ENCODE data around the gene UTP14C.

DNA sequence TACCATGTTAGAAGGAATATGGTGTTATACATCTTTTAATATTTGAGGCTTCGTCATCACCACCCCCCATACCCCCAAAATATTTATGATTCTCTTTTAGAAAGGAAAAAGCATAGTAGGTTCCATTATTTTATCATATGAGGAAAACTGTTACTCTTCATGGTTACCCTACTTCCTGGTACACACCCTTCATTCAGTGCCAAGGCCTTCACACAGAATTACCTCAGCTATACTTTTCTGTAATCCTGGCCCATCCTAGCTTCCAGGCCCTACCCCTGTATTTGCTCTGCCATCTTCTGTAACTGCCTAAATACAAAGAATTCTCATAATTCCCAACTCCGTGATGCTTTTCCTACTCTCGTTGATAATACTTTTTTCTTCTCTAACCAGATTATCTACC, 4.3 kb upstream of the UTP14C start:
- TF ChIP-seq, protein P1, sequence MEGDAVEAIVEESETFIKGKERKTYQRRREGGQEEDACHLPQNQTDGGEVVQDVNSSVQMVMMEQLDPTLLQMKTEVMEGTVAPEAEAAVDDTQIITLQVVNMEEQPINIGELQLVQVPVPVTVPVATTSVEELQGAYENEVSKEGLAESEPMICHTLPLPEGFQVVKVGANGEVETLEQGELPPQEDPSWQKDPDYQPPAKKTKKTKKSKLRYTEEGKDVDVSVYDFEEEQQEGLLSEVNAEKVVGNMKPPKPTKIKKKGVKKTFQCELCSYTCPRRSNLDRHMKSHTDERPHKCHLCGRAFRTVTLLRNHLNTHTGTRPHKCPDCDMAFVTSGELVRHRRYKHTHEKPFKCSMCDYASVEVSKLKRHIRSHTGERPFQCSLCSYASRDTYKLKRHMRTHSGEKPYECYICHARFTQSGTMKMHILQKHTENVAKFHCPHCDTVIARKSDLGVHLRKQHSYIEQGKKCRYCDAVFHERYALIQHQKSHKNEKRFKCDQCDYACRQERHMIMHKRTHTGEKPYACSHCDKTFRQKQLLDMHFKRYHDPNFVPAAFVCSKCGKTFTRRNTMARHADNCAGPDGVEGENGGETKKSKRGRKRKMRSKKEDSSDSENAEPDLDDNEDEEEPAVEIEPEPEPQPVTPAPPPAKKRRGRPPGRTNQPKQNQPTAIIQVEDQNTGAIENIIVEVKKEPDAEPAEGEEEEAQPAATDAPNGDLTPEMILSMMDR (conservative IDR thresholded peaks at IDR 0.05; ENCODE audit: low read depth in 2 of 2): no peak
- TF ChIP-seq EZH2 (IDR thresholded peaks at IDR 0.05; ENCODE audit: low read depth, unreplicated experiment): no peak
- TF ChIP-seq POLR2AphosphoS5 (IDR thresholded peaks at IDR 0.05; ENCODE audit: low read depth): no peak
- no peak for TF ChIP-seq EZH2phosphoT487 (IDR thresholded peaks at IDR 0.05; ENCODE audit: unreplicated experiment)
- TF ChIP-seq, protein P2, sequence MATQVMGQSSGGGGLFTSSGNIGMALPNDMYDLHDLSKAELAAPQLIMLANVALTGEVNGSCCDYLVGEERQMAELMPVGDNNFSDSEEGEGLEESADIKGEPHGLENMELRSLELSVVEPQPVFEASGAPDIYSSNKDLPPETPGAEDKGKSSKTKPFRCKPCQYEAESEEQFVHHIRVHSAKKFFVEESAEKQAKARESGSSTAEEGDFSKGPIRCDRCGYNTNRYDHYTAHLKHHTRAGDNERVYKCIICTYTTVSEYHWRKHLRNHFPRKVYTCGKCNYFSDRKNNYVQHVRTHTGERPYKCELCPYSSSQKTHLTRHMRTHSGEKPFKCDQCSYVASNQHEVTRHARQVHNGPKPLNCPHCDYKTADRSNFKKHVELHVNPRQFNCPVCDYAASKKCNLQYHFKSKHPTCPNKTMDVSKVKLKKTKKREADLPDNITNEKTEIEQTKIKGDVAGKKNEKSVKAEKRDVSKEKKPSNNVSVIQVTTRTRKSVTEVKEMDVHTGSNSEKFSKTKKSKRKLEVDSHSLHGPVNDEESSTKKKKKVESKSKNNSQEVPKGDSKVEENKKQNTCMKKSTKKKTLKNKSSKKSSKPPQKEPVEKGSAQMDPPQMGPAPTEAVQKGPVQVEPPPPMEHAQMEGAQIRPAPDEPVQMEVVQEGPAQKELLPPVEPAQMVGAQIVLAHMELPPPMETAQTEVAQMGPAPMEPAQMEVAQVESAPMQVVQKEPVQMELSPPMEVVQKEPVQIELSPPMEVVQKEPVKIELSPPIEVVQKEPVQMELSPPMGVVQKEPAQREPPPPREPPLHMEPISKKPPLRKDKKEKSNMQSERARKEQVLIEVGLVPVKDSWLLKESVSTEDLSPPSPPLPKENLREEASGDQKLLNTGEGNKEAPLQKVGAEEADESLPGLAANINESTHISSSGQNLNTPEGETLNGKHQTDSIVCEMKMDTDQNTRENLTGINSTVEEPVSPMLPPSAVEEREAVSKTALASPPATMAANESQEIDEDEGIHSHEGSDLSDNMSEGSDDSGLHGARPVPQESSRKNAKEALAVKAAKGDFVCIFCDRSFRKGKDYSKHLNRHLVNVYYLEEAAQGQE (IDR thresholded peaks at IDR 0.05; ENCODE audit: unreplicated experiment): no peak
- TF ChIP-seq ZNF114 (CRISPR knock-in tag; IDR thresholded peaks at IDR 0.05): no peak
- no peak for TF ChIP-seq NANOG (IDR thresholded peaks at IDR 0.05; ENCODE audit: borderline replicate concordance)
- TF ChIP-seq ZNF331 (CRISPR knock-in tag; IDR thresholded peaks at IDR 0.05; ENCODE audit: low read depth): no peak
